ENCODE data around the gene LRRC55. TPM values are rescaled to one million over a fixed set of nuclear protein-coding genes. Genes with fewer than 3 reads are reported as not detected.

Gene LRRC55
- total RNA-seq, 2 donors from 2014 or later: 0.10 to 0.27 TPM

- H3K27ac ChIP-seq: no peak overlapping the region
- no peaks in the 10 kb centered on the region for H3K4me1 ChIP-seq
- no peak overlapping the region for H3K4me3 ChIP-seq
- H3K36me3 ChIP-seq: no peaks in the 10 kb centered on the region
- no peaks in the 10 kb centered on the region for H3K9me3 ChIP-seq
- no peak for DNase-seq
- no peak for TF ChIP-seq CTCF (IDR thresholded peaks at IDR 0.05)
- intact Hi-C loops (cut with DNase I): no loop called here
- H3K9ac ChIP-seq (ENCODE audit: low read depth in 2 of 2, low read length in 2 of 2): no peak overlapping the region
- no peaks in the 10 kb centered on the region for H3K27me3 ChIP-seq
Observed at GRCh38 chr11:57155838-57156607, 25.7 kb upstream of the LRRC55 start.

GRCh38 chr11:57156928-57157327 lies 24.8 kb upstream of the LRRC55 start:
- intact Hi-C loops (cut with DNase I): no loop called here
- Histone ChIP-seq H3K27ac (no peak overlapping the region), H3K27me3 (no peaks in the 10 kb centered on the region), H3K4me1 (no peaks in the 10 kb centered on the region), H3K9me3 (no peaks in the 10 kb centered on the region), H3K4me3 (no peak overlapping the region), H3K36me3 (no peaks in the 10 kb centered on the region), H3K9ac (ENCODE audit: low read depth in 2 of 2, low read length in 2 of 2) (no peak overlapping the region)
- TF ChIP-seq CTCF (IDR thresholded peaks at IDR 0.05): no peak
- no peak for DNase-seq

DNA sequence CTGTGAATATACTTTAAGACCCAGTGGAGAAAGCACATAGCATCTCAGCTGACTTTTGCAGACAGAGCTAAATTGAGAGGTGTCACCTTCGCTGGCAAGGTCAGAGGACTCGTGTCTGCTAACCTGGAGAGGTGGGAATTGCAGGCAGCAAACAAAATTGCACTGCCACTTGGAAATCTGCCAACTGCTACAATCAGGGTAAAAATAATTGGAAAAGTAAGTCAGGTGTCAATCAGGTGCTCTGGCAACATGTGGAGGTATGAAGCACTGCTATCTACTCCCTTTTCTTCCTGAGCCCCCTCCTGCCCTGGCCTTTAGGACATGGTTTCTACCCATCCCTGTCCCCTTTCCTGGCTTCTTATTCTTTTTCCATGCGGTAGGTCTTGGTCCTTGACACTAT lies 24.1 kb upstream of the LRRC55 start:
- no peak for DNase-seq
- no peaks in the 10 kb centered on the region for H3K4me1 ChIP-seq
- no peaks in the 10 kb centered on the region for H3K36me3 ChIP-seq
- H3K4me3 ChIP-seq: no peak overlapping the region
- intact Hi-C loops (cut with DNase I): no loop called here
- TF ChIP-seq CTCF (IDR thresholded peaks at IDR 0.05): no peak
- no peaks in the 10 kb centered on the region for H3K27me3 ChIP-seq
- no peak overlapping the region for H3K9ac ChIP-seq (ENCODE audit: low read depth in 2 of 2, low read length in 2 of 2)
- H3K9me3 ChIP-seq: no peaks in the 10 kb centered on the region
- H3K27ac ChIP-seq: no peak overlapping the region

- Histone ChIP-seq H3K36me3 (no peaks in the 10 kb centered on the region), H3K4me3 (no peak overlapping the region), H3K27me3 (no peaks in the 10 kb centered on the region), H3K9ac (ENCODE audit: low read depth in 2 of 2, low read length in 2 of 2) (no peak overlapping the region), H3K9me3 (no peaks in the 10 kb centered on the region), H3K4me1 (no peaks in the 10 kb centered on the region), H3K27ac (no peak overlapping the region)
- intact Hi-C loops (cut with DNase I): no loop called here
- no peak for DNase-seq
- no peak for TF ChIP-seq CTCF (IDR thresholded peaks at IDR 0.05)
Observed at GRCh38 chr11:57158180-57158579, 23.6 kb upstream of the LRRC55 start.

GRCh38 chr11:57158599-57158998 lies 23.2 kb upstream of the LRRC55 start:
- Histone ChIP-seq H3K4me3 (no peak overlapping the region), H3K4me1 (no peaks in the 10 kb centered on the region), H3K36me3 (no peaks in the 10 kb centered on the region), H3K27ac (no peak overlapping the region), H3K27me3 (no peaks in the 10 kb centered on the region), H3K9ac (ENCODE audit: low read depth in 2 of 2, low read length in 2 of 2) (no peak overlapping the region), H3K9me3 (no peaks in the 10 kb centered on the region)
- TF ChIP-seq CTCF (IDR thresholded peaks at IDR 0.05): no peak
- DNase-seq: no peak
- intact Hi-C loops (cut with DNase I): no loop called here
